ENCODE data around the gene NWD2.
"Not testable (repeated sequence)": the region's sequence is repeated elsewhere in the genome, so short reads cannot be mapped to it uniquely, and the experiment has no call there.

The NWD2 gene

DNA sequence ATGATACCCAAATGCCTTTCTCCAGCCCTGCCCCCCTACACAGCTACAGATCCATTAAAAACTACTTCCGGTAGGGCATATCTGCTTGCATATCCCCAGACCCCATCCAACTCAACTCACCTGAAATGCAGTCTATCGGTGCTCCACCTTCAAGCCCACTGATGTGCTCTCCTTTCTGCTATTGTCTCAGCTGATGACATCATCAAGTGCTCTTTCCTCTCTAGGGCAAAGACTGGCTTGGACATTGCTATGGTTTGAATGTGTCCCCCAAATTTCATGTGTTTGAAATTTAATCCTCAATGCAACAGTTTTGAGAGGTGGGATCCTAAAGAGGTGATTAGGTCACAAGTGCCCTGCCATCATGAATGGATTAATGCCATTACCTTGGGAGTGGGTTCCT is 229.3 kb downstream of the NWD2 start:
- no peak for DNase-seq

DNA sequence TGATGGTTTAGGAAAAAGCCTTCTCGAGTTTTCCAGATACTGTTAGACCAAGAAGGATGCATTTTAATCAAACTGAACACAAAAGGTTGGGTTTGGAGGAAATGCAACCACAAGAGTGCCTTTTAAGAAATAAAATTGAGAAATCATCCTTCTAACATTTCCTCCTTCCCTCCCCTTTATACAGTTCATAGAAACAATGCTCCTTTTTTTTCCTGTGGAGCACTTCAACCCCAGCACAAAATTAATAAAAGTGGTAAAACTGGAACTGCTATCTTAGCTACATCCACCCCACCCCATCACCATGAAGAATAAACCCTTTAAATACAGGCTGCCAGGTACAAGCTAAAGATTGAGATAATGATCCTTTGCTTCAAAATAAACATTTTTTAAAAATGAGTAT is 230.5 kb downstream of the NWD2 start:
- no peak for DNase-seq

DNA sequence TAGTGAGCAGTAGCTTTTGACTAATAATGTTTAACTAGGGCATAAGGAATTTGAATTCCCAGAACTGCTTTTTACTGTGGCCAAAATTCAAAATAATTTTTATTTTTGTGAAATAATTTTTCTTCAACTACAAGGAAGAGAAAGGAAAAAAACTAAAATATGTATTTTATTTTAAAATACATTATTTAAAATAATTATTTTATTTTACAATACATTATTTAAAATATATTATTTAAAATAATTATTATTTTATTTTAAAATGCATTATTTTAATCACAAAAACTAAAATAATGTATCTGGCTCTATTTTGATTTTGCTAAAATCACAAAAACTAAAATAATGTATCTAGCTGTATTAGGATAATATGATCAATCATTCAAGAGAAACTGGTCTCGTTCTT is 231.2 kb downstream of the NWD2 start:
- no peak for DNase-seq

DNA sequence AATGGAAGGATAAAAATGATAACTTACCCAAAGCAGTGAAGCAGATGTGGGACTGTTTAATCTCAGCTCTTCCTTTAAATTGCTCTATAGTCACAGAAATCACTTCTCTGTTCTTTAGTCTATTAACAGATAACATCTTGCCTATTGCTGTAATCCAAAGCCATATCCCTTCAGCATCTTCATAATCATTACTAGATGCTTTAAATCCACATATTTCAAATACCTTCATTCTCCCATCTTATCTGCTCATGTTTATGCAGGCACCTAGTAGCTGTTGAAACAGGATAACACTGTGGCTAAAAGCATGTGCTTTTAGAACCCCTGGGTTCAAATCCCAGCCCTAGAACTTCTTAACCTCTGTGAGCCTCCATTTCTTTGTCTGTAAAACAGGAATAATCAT is 231.7 kb downstream of the NWD2 start:
- no peak for DNase-seq

DNA sequence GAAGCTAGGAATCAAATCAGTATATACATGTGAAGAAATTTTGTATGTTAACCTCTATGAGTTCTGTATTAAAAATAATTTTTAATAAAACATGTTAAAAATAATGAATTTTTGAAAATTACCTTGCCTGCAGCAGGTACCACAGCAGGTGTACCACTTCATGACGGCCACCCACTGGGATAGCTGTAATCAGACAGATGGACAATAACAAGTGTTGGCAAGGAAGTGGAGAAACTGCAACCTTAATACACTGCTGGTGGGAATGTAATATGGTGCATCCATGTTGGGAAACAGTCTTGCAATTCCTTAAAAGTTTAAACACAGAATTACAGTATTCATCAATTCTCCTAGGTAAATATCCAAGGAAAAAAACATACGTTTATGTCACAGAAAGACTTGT is 232.1 kb downstream of the NWD2 start:
- no peak for DNase-seq

DNA sequence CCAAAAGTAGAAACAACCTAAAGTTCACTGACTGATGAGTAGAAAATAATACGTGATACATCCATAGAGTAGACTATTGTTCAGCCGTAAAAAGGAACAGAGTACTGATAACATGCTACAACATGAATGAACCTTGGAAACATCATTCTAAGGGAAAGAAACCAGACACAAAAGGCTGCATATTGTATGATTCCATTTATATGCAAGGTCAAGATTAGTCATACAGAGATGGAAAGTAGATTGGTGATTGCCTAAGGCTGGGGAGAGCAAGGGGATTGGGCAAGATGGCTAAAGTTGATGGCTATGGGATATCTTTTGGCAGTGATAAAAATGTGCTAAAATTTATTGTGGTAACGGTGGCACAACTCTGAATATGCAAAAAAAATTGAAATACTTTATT is 232.6 kb downstream of the NWD2 start:
- no peak for DNase-seq

DNA sequence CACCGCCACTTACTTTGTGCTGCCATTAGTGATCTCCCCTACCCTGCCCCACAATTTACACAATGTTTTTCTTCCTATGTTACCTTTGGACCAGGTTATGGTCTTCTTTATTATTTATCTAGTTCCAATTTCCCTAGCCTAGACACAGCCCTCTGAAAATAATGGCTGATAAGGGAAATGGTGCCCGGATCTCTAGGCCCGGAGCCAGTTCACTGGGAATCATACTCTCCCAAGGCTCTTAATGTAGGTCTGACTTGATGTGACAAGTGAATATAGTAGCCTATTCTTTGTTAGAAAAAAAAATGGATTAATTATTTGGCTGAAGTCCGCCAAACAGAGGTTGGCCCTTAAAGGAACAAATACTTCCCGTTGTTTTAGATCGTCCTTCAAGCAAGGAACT is 233.6 kb downstream of the NWD2 start:
- no peak for DNase-seq

DNA sequence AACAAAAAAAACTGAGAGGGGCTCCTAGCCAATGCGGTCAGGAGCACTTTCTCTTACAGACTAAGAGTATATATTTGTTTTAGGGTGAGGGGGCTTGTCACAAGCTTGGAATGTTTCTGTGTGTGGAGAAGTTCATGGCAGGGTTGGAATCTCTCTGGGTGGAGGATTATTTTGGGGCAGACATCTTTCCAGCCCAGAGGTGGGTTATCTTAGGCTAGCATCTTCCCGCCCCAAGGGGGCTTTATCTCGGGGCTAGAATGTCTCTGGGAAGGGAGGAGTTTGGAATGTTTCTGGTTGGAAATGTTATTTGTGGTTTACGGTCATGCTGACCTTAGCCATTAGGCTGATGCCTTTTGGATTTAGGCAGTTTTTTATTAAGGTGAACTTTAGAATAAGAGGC is 236.0 kb downstream of the NWD2 start:
- DNase-seq, result no peak

DNA sequence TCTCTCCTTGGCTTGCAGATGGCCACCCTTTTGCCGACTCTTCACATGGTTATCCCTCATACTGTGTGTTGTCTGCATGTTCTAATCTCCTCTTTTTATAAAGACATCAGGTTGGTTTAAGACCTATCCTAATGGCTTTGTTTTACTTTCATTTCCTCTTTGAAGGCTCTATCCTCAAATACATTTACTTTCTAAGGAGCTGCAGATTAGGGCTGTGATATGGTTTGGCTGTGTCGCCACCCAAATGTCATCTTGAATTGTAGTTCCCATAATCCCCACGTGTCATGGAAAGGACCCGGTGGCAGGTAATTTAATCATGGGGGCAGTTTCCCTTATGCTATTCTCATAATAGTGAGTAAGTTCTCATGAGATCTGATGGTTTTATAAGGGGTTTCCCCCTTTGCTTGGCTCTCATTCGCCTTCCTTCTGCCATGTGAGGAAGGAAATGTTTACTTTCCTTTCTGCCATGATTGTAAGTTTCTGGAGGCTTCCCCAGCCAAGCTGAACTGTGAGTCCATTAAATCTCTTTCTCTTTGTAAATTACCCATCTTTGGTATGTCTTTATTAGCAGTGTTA is 237.1 kb downstream of the NWD2 start:
- DNase-seq, result no peak

DNA sequence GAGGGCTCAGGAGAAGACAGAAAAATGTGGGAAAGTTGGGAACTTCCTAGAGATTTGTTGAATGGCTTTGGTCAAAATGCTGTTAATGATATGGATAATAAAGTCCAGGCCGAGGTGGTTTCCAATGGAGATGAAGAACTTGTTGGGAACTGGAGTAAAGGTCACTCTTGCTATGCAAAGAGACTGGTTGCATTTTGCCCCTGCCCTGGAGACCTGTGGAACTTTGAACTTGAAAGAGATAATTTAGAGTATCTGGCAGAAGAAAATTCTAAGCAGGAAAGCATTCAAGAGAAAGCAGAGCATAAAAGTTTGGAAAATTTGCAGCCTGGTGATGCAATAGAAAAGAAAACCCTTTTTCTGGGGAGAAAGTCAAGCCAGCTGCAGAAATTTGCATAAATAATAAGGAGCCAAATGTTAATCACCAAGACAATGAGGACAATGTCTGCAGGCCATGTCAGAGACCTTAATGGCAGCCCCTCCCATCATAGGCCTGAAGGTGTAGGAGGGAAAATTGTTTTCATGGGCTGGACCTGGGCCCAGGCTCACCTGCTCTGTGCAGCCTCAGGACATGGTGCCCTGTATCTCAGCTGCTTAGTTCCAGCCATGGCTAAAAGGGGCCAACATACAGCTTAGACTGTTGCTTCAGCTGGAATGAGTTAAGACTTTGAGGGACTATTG is 237.8 kb downstream of the NWD2 start:
- DNase-seq, result no peak

DNA sequence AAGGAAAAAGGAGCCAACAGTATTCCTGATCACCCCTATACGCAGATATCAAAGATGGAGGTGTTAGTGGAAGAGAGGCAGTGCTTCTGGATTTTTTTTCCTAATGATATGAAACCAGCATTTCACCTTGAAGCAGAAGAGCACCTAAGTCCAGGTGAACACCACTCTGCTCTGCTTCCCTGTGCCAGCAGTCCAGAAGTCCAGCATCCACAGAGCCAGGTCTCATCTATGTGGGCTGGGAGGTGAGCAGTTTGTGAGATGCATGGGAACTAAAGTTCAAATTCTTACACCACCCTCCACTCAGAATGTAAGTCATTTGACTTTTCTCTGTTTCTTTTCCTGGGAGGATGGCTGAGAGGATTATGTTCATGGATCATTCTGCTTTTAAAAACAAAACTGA is 239.1 kb downstream of the NWD2 start:
- no peak for DNase-seq

DNA sequence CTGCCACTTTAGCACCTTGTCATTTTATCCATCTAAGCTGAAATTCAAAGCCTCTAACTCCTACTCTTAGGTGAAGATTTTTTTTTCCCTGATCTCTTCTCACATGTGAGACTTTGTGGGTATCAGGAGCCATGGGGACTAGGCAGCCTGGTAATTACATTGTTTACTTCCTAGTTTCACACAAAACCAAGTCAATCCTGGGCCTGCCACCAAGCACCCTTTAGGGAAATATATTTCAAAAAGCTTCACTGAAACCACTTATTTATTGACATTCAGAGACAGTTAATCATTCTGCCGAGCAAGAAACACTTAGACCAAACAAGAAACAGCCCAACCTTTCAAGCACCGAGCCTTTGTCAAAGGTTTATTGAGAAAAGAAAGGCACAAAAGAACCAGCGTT is 241.6 kb downstream of the NWD2 start:
- DNase-seq, result no peak

DNA sequence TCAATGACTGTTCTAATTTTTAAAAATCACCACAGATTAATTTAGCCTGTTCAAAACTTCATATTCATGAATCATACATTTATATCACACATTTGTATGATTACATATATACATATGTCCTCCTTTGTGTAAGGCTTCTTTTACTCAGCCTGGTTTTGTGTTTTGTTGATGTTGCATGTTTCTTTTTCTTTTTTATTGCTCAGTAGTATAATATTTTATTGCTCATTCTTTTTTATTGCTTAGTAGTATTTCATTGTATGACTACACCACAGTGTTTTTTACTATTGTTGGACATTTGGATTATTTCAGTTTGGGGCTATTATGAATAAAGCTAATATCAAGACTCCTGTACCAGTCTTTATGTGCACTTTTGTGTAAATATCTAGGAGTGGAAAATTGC is 243.1 kb downstream of the NWD2 start:
- no peak for DNase-seq

DNA sequence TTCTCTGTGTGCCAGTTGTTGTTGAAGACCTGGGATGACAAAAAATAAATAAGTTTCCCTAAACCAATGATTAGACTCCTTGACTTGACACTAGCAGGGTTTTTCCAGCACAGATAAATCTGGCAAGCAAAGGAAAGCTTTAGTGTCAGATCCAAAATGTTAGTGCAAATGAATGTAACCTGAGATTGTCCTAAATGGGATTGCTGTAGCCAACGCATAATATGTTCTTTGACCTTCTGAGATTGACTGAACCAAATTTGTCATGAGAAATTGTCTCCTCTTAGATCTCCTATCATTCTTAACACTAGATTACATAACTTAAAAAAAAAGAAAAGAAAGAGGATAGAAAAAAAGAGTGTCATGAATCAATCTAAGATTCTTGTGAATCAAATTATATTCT is 245.2 kb downstream of the NWD2 start:
- no peak for DNase-seq

DNA sequence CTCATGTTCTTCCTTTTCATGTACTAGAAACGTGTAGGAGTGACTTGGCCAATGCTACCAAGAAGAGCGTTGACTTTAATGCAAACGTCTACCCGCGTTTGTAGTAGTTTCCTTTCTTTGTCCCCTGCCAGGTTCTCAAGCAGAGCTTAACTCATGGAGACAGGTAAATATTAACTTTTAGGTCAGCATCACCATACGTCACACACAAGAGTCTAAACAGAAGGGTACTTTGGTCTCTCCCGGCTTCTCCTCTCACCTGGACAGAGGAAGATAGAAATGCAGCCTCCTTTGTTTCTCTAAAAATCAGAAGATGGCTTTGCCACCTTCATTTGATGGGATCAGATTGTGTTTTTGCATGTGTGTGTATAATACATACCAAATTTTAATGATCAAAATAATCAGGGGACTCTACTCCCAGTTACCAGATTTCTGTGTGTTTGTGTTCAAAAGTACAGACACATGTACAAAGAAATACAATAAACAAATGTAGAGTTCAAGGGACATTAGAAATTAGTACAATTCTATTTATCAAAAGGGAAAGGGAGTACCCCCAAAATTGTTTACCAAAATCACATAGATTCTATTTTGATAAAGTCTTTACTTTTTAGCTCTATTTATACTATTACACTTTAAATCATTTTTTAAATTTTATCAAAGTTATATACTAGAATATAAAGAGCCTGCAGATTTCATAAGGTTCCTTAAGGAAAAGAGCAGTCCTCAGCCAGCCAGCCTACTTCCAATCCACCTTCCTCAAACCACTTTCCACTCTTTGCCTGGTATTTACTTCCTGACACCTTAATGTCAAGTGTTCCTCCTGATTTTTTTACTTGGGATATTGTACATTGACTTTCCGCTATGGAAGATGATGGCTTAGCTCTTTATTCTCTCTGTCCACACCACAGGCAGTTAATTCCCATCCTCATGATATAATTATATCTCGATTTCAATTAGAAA is 246.1 kb downstream of the NWD2 start:
- DNase-seq, result no peak

DNA sequence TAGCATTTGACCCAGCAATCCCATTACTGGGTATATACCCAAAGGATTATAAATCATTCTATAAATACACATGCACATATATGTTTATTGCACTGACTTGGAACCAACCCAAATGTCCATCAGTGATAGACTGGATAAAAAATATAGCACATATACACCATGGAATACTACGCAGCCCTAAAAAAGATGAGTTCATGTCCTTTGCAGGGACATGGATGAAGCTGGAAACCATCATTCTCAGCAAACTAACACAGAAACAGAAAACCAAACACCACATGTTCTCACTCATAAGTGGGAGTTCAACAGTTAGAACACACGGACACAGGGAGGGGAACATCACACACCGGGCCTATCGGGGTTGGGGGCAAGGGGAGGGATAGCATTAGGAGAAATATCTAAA is 250.8 kb downstream of the NWD2 start:
- DNase-seq, result not testable (repeated sequence)

Measured in NCI-H1417 treated with DMSO at 0.1 percent for 48 hours (cell line).